HG02943 (cell line): ENCODE results near the gene UIMC1.
"Not testable (repeated sequence)": the region's sequence is repeated elsewhere in the genome, so short reads cannot be mapped to it uniquely, and the experiment has no call there.

Experiments
- ATAC-seq: cut with Tn5 transposase; IDR thresholded peaks from one replicate; pipeline ENCODE4 v1.9.1; 2021; ENCODE audit warnings: mild to moderate bottlenecking, low read depth, moderate library complexity; ENCODE audit not compliant: unreplicated experiment

UIMC1 gene

DNA sequence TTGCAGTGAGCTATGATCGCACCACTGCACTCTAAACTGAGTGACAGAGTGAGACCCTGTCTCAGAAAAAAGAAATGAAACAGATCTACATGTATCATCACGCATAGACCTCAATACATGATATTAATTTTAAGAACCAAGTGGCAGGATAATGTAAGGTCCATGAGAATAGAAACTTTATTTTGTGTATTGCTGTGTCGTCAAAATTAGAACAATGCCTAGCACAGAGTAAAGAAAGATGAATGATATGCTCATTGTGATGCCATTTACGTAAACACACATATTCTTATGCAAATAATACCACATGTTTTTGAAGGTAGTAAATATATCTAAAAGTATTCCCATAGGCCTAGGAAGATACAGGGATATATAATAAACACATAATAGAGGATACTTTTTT lies 3.6 kb upstream of the UIMC1 start:
- ATAC-seq = no peak

DNA sequence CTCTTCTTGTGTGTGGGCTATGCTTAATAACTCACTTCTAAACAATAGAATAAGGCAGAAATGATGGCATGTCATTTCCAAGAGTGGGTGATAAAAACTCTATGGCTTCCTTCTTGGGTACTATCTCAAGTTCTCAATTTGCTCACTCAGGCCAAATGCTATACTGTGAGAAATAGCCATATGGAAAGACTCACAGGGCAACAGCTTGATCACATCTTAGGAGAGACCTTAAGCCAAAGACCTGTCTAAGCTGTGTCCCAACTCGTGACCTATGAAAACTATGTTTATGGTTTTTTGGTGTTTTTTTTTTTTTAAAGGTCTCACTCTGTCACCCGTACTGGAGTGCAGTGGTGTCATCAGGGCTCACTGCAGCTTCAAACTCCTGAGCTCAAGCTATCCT lies 2.1 kb upstream of the UIMC1 start:
- no peak for ATAC-seq

DNA sequence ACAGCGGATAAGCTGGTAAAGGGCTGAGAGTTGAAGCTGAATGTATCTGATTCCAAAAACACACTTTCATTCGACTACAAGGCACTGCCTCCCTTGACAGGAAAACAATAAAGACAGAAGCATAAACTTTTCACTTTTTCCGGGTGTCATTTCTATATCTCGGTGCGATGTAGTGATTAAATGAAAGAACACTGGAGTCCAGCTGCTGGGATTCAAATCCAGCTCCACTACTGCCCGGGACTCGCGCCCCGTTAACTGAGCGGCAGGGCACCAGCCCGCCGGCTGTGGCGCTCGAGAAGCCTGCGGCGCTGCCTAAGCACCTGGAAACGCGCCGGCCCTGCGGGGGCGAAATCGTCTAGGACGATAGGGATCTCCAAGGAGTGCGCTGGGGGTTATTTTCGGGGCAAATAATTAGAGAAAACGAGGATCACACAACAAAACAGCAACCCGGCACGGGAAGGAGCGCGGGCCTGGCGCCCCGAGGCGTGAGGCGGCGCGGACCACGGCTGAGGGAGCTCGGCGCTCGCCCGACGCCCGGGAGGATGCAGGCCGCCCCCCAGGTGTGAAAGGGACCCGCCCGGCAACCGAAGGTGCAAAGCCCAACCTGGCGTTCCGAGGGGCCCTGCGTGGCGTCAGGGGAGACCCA lies 837 bp downstream of the UIMC1 start:
- ATAC-seq = peak; percentile 37

GRCh38 chr5:177004961-177005360 lies 1.6 kb downstream of the UIMC1 start:
- ATAC-seq = no peak

DNA sequence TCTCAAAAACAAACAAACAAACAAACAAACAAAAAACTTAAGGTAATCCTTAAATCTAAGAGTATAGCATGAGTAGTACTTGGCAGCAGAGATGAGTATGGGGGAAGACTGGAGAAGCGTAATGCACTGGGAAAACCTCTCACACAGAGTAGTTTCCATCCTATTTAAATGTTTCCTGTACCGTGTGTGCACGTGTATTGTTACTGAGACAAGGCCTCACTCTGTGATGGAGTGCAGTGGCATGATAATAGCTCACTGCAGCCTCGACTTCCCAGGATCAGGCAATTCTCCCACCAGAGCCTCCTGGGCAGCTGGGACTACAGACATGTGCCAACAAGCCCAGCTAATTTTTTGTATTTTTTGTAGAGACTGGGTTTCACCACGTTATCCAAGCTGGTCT lies 2.9 kb downstream of the UIMC1 start:
- no peak for ATAC-seq

DNA sequence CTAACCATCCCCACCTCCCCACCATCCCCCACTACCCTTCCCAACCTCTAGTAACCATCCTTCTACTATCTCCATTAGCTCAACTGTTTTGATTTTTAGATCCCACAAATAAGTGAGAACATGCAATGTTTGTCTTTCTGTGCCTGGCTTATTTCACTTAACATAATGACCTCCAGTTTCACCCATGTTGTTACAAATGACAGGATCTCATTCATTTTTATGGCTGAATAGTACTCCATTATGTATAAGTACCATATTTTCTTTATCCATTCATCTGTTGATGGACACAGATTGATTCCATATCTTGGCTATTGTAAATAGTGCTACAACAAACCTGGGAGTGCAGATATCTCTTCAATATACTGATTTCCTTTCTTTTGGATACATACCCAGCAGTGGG lies 7.1 kb downstream of the UIMC1 start:
- ATAC-seq = not testable (repeated sequence)

DNA sequence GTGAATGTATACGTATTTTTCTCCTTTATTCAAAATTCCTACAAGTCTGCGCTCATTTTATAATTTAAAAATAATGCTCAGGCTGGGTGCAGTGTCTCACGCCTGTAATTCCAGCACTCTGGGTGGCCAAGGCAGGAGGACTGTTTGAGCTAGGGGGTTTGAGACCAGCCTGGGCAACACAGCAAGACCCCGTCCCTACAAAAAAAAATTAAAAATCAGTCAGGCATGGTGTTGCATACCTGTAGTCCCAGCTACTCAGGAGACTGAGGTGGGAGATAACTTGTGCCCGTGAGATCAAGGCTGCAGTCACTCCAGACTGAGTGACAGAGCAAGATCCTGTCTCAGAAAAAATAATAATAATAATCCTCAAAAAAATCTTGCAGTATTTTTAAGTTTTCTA lies 7.8 kb downstream of the UIMC1 start:
- no peak for ATAC-seq

- no peak for ATAC-seq
Measured at GRCh38 chr5:176996780-176997179, 9.8 kb downstream of the UIMC1 start.

- no peak for ATAC-seq
Measured at GRCh38 chr5:176995896-176996767, 10.4 kb downstream of the UIMC1 start.

DNA sequence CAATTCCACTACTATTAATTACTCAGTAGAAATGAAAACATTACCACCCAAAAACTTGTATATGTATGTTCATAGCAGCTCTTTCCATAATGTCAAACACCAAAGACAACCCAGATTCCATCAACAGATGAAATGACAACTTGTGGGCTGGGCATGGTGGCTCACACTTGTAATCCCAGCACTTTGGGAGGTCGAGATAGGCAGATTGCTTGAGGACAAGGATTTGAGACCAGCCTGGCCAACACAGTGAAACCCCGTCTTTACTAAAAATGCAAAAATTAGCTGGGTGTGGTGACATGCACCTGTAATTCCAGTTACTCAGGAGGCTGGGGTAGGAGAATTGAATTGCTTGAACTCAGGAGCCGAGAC lies 11.5 kb downstream of the UIMC1 start:
- no peak for ATAC-seq

GRCh38 chr5:176994460-176995121 lies 12.0 kb downstream of the UIMC1 start:
- ATAC-seq = no peak

DNA sequence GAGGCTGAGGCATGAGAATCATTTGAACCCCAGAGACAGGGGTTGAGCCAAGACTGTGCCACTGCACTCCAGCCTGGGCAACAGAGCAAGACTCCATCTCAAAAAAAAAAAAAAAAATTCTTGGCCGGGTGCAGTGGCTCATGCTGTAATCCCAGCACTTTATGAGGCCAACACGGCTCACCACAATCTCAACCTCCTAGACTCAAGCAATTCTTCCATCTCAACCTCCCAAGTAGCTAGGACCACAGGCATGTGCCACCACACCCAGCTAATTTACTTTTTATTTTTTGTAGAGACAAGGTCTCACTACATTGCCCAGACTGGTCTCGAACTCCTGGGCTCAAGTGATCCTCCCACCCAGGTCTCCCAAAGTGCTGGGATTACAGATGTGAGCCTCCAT lies 13.5 kb downstream of the UIMC1 start:
- ATAC-seq = not testable (repeated sequence)

- ATAC-seq = no peak
Measured at GRCh38 chr5:176987583-176987982, 19.0 kb downstream of the UIMC1 start.

DNA sequence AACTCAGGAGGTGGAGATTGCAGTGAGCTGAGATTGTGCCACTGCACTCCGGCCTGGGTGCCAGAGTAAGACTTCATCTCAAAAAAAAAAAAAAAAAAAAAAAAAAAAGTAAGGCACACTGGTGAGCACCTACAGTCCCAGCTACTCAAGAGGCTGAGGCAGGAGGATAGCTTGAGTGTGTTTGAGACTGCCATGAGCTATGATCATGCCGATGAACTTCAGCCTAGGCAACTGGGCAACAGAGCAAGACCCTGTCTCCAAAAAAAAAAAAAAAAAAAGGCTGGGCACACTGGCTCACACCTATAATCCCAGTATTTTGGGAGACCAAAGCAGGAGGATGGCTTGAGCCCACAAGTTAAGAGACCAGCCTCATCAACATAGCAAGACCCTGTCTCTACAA lies 20.3 kb downstream of the UIMC1 start:
- ATAC-seq = no peak

DNA sequence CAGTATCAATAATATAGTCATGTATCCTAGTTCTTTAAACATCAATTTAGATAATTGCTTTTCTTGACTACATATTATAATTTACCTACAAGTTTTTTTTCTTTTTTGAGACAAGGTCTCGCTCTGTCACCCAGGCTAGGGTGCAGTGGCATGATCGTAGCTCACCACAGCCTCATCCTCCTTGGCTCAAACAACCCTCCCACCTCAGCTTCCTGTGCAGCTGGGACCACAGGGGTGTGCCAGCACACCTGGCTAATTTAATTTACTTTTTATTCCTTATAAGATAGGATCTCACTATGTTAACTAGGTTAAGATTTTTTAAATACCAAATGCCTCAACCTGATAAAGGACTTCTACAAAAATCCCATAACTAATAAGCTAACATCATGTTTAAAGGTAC lies 21.1 kb downstream of the UIMC1 start:
- ATAC-seq = no peak

GRCh38 chr5:176984176-176984575 lies 22.4 kb downstream of the UIMC1 start:
- not testable (repeated sequence) for ATAC-seq

DNA sequence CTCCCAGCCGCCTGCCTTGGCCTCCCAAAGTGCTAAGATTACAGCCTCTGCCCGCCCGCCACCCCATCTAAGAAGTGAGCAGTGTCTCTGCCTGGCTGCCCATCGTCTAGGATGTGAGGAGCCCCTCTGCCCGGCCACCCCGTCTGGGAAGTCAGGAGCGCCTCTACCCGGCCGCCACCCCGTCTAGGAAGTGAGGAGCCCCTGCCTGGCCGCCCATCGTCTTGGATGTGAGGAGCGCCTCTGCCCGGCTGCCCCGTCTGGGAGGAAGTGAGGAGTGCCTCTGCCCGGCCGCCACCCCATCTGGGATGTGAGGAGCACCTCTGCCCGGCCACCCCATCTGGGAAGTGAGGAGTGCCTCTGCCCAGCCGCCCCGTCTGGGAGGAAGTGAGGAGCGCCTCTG lies 23.0 kb downstream of the UIMC1 start:
- not testable (repeated sequence) for ATAC-seq

DNA sequence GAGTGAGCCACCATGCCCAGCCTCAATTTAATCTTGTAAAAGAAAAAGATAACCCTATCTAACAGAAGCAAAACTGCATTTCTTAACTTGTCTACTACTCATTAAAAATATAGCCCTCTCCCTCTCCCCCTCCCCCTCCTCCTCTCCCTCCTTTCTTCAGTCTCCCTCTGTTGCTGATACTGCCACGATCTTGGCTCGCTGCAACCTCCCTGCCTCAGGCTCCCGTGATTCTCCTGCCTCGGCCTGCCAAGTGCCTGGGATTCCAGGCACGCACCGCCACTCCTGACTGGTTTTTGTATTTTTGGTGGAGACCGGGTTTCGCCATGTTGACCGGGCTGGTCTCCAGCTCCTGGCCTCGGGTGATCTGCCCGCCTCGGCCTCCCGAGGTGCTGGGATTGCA lies 23.5 kb downstream of the UIMC1 start:
- not testable (repeated sequence) for ATAC-seq

DNA sequence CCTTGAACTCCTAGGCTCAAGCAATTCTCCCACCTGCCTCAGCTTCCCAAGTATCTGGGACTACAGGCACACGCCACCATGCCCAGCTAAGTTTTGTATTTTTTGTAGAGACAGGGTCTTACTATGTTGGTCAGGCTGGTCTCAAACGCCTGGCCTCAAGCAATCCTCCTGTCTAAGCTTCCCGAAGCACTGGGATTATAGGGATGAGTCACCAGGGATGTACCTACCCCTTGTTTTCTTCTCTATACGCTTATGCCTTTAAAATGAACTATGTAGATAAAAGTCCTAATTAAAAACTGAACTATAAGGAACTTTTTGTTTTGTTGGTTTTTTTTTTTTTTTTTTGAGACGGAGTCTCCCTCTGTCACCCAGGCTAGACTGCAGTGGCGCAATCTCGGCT lies 25.8 kb downstream of the UIMC1 start:
- no peak for ATAC-seq

GRCh38 chr5:176979669-176980068 lies 26.9 kb downstream of the UIMC1 start:
- ATAC-seq = no peak

GRCh38 chr5:176965633-176966032 lies 40.9 kb downstream of the UIMC1 start:
- ATAC-seq = no peak

DNA sequence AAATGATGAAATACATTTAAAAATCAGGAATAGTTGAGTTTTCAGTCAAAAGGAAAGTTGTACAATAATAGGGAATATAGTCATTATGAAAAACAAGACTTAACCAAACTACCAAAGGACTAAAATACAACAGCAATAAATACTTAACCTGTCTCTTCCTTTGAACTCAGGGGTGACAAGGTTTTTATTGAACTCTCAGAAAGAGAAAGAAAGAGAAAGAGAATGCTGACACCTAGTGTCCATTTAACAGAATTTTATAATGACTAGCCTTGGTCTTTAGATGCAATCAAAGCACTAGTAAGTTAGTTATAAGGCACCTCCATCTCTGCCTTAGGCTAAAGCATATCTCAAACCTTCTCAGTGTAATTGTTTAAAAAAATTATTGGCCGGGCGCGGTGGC lies 47.5 kb downstream of the UIMC1 start:
- no peak for ATAC-seq
